CD4-positive, alpha-beta T cell treated with Interleukin-10 for 1 hour (primary cell): Measurements from ENCODE around the gene ZNF407.

Experiments
- DNase-seq: peaks from one replicate; pipeline ENCODE4 v3.0.0-alpha.2; 2020

The ZNF407 gene

GRCh38 chr18:74682141-74682990 lies 84.7 kb downstream of the ZNF407 start:
- DNase-seq = no peak

DNA sequence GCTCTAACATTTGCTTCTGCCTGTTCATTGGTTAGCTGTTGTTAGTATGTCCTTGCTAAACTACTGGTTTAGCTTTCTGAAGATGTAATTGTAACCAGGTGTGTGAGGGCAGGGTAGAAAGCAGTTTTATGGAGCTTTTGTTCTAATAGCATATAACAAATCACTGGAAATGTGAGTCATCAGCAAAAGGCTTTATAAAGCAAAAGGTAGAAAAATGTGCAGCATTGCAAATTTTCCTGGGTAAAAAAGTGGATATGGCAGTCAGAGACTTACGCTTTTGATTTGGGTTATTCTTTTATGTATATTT lies 85.3 kb downstream of the ZNF407 start:
- no peak for DNase-seq

- no peak for DNase-seq
Observed at GRCh38 chr18:74683573-74683972, 85.9 kb downstream of the ZNF407 start.

DNA sequence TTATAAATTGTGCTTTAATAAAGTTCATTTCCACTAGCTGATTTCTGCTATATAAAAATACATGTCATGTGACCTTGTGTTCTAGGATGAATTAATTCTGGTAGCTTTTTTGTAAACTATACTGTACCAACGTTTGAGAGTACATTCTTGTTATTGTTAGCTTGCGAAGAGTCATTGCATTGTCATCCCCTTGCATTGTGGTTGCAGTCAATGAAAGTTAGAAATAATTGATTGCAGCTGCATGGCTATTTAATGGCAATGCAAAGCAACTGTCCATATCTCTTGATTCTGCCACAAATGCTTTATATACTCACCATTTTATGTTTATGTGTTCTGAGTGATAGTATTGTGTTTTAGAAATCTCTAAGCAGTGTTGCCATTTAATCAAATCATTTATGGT lies 91.6 kb downstream of the ZNF407 start:
- DNase-seq = no peak

- DNase-seq = no peak
Observed at GRCh38 chr18:74692367-74693013, 94.8 kb downstream of the ZNF407 start.

GRCh38 chr18:74694436-74694835 lies 96.8 kb downstream of the ZNF407 start:
- no peak for DNase-seq

GRCh38 chr18:74695170-74695569 lies 97.5 kb downstream of the ZNF407 start:
- DNase-seq = no peak

DNA sequence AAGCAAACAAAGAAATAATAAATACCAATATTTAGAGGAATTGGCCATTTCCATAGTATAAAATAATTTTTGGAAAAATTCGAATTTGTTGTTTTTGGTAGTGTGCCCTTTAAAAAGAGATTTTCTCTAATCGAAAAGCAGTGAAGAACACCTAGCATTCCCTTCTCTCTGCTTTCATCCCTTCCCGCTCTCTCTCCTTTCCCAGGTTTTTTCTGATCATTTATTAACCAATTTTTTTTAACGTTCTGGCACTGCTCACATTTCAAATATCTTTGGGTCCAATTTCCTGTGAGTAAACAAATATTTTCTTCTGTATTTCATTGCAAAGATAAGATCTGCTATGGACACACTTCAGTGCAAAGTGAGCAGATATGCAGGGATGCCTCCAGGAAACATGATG lies 101.2 kb downstream of the ZNF407 start:
- no peak for DNase-seq

DNA sequence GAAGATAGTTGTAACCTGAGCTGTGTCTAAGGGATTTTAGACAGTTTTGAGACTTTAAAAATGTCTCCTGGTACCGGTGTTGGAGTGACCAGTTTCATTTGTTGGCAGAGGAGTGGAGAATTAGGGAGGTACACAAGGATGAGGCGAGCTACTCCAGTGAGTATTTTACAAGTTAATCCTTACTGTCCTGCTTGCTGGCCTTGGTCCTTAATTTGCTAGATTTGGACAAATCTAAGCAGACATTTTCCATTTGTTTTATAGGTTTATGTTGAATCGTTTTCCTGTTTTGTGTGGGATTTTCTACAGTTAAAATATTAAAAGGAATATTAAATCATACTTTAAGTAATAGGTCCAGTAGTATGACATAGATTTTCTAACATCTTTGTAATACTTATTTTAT lies 101.8 kb downstream of the ZNF407 start:
- DNase-seq = no peak

DNA sequence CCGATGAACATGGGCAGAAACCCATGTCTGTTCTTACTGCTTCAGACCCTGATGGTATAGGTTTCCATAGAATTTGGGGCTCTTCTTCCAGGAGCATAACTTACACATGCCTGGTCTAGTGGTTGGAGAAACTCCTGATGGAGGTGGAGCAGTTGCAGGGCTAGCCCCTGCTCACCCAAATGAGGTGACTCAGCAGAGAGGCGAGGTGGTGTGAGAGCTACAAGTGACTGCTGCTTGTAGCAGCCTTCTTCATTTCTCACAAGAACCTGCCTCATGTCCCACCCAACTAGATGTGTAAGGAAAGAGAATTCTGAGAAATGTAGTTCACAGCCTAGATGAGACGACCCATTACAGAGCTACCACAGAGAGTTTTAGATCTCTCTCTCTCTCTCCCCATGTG lies 105.3 kb downstream of the ZNF407 start:
- no peak for DNase-seq

DNA sequence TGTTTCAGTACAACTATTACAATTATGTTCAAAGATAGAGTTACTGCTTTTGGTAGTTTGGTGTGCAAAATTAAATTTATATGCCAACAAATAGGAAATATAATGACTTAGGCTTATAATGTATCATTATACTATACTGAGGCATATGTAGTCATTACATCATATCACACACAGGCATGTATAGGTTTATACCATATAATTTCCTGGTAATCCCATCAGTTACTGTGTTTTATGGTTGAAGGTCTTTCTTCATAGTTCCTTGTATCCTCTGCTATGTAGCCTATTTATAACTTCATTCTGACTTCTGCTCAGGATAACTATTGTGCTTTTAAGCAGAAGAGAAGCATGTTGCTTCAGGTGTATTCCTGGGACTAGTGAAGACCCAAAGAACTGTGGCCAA lies 110.5 kb downstream of the ZNF407 start:
- DNase-seq = no peak

DNA sequence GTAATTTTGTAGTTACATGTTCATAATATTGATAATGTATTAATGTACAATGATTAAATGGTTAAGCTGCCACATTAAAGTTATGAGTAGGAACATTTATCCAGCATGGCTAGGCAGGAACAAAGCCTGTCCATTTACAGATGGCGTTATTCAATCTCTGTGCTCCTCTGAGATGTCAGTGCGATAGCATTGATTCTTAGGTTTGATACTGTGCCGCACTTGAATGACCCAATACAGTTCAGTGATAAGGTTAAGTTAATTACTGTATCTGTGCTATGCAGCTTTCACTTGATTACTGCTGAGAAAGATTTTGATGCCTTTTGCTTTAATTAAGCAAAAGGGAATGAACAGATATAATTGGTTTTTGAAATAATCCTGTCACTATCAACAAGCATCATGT lies 111.8 kb downstream of the ZNF407 start:
- DNase-seq = no peak

DNA sequence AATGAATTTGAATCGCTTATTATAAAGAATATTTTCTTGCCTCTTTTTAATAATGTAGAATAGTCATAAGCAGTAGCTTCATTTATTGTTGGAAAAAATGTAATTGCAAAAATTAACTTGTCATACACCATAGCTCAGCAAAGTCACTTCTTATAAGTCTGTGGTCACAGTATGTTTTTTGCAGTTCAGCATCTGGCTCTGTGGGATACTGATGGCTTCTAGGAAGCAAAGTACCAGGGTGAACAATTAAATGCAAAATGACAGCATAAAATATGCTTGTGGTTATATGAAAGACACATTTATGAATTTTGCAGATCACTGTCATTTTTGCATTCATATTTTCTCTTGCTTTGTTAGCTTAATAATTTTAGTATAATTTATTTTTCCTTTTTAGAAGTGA lies 116.5 kb downstream of the ZNF407 start:
- DNase-seq = no peak

- no peak for DNase-seq
Observed at GRCh38 chr18:74714791-74715190, 117.1 kb downstream of the ZNF407 start.

GRCh38 chr18:74715306-74715705 lies 117.6 kb downstream of the ZNF407 start:
- no peak for DNase-seq

DNA sequence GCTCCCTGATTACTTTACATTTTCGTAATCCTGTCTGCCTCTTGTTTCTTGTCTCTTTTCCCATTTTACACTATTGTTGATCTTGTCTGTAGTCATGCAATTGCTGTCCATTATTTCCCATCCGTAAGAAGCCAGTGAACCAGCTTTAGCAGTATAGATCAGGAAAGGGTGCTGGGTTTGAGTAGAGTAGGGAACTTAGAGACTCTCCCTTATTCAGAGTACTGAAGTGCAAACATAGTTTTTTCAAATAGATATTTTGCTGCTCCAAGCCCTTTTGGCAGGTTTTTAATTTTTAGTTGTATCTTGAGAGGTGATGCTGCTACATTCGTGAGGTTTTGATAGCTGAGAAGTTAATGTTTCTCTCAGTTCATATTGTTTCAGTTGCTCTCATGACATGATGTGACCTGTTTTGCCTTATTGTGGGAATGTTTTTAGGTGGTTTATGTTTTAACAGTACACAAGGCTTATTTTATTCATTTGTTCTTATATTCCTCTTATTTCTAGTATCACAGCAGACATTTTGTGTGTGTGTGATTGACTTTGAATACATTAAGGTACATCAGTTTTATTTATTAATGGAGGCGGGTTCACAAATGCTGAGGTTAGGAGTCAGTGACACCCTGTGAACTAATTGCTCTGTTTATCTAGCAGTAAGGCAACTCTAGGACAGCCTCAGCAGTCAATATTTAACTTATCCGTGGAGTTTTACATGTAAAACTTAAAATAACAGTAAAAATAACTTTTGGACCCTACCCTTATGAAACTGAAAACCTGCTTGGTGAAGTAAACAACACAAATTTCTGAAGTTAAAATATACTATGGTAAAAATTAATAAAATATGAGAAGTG lies 118.4 kb downstream of the ZNF407 start:
- no peak for DNase-seq

GRCh38 chr18:74718312-74718711 lies 120.6 kb downstream of the ZNF407 start:
- DNase-seq = no peak

DNA sequence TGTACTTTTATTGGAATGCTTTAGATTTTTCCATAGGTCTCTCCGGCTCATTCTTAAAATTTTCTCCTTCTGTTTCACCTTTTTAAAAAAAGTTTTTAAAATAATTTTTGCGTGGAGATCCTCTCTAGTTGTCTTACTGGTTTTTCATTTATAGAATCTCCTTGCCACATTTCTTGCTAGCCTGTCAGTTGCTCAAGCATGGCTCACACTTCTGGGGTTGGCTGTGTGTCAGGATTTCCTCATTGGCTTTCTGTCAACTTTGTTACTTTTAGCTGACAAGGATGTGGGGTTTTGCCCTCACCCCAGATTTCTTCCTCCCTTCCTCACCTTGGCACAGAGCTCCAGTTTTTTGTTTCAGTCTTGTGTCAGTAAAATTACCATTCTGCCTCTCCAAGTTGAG lies 124.6 kb downstream of the ZNF407 start:
- no peak for DNase-seq

DNA sequence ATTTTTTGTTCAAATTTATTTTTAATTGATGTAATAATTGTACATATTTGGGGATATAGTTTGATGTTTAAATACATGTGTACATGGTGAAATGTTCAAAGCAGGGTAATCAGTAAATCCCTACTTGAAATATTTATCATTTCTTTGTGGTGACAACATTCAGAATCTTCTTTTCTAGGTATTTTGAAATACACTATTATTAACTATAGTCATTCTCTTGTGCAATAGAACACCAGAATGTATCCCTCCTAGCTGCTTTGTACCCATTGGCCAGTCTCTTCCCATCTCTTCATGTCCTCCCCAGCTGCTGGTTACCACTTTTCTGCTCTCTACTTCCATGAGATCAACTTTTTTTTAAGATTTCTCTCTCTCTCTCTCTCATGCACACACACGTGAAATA lies 126.5 kb downstream of the ZNF407 start:
- no peak for DNase-seq

GRCh38 chr18:74725690-74726089 lies 128.0 kb downstream of the ZNF407 start:
- DNase-seq = no peak

DNA sequence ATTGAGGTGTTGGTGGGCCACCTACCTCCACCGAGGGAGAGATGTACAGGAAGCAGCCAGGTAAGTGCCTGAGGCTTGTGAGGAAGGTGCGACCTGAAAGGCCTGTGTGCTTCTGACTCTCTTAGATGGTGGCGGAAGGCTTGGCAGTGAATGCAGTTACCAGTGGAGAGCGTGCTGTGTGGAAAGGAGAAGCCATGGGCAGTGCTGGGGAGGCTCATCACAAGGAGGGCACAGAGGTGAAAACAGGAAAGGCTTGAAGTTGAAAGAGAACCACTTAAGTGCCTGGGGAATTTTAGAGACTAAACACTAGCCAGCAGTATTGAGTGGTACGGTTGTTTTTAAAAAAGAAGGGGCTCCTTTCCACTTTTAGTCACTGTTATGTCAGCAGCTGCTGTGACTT lies 130.9 kb downstream of the ZNF407 start:
- DNase-seq = no peak

DNA sequence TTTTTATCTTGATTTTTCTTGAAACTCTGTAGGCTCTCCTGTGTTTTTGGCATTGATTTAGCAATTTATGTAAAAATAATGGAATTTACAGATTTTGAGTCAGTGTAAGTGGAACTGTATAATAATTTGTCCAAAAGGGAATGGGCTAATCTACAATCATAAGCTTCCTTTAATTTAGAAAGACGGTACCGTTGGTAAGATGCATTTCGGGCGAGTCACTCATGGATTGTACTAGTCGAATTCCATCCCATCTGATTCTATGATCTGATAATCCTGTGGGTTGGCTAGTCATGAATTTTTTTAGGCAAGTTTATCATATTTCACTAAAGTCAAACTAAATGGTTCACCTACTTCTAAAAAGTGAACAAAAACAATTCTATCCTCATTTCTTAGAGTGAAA lies 133.4 kb downstream of the ZNF407 start:
- no peak for DNase-seq

DNA sequence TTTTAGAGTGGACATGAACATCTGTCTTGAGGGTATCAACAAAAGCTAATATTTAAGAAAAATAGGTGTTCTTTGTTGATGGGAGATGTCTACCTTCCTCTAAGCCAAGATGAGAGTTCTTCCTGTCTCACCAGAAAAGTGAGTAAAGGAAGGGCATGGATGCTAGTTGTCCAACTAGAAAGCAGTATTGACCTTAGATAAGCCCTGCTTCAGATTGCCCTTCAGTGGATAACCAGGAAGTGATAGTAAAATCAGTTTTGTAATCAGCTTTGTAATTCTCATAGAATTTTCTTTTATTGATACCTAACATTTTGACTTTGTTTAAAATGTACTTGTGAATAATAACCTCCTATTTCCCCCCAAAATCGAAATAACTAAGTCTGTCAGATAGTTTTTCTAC lies 134.7 kb downstream of the ZNF407 start:
- no peak for DNase-seq

GRCh38 chr18:74733598-74733997 lies 135.9 kb downstream of the ZNF407 start:
- no peak for DNase-seq
